Measurements from ENCODE around the gene ELMO1. TPM values are rescaled to one million over a fixed set of nuclear protein-coding genes. Genes with fewer than 3 reads are reported as not detected.

Gene ELMO1
- total RNA-seq, 1 experiment from 2014 or later = not detected

GRCh38 chr7:37344886-37345579 lies 103.6 kb downstream of the ELMO1 start:
- no peak for TF ChIP-seq CTCF (conservative IDR thresholded peaks at IDR 0.05; ENCODE audit: low read depth, low read length)
- intact Hi-C loops (cut with micrococcal nuclease; ENCODE audit: unreplicated experiment) = no loop called here

GRCh38 chr7:37342688-37343471 lies 105.8 kb downstream of the ELMO1 start:
- intact Hi-C loops (cut with micrococcal nuclease; ENCODE audit: unreplicated experiment) = no loop called here
- BruUV-seq (replicated peaks) = no TSS peak

More at GRCh38 chr7:37344886-37345579, 103.6 kb downstream of the ELMO1 start:
- Histone ChIP-seq H3K9me3 (ENCODE audit: low read depth, low read length, poor library complexity, severe bottlenecking) (no peaks in the 10 kb centered on the region), H3K4me1 (ENCODE audit: insufficient read depth, low read length, poor library complexity, severe bottlenecking) (no peaks in the 10 kb centered on the region), H3K27me3 (replicated peaks; ENCODE audit: insufficient read depth, low read depth, low read length, poor library complexity) (no peaks in the 10 kb centered on the region), H3K36me3 (ENCODE audit: insufficient read depth, low read length, poor library complexity, severe bottlenecking) (no peaks in the 10 kb centered on the region), H3K27ac (ENCODE audit: low read depth, low read length, poor library complexity, severe bottlenecking) (no peak overlapping the region), H3K4me3 (ENCODE audit: low read depth, low read length, poor library complexity, severe bottlenecking) (no peak overlapping the region)
- BruUV-seq (replicated peaks) = no TSS peak
- no peak for DNase-seq (ENCODE audit: low spot score)
- POLR2A ChIA-PET (ENCODE audit: low non-redundant PET) = no interaction called here
- CTCF ChIA-PET = no interaction called here

GRCh38 chr7:37342176-37342687 lies 106.4 kb downstream of the ELMO1 start:
- POLR2A ChIA-PET (ENCODE audit: low non-redundant PET) = no interaction called here
- no peak overlapping the region for H3K4me3 ChIP-seq (ENCODE audit: low read depth, low read length, poor library complexity, severe bottlenecking)
- no peak for TF ChIP-seq CTCF (conservative IDR thresholded peaks at IDR 0.05; ENCODE audit: low read depth, low read length)
- no peak for TF ChIP-seq EZH2 (IDR thresholded peaks at IDR 0.05; ENCODE audit: borderline replicate concordance, low read depth, low read length, poor library complexity, severe bottlenecking)
- H3K4me1 ChIP-seq (ENCODE audit: insufficient read depth, low read length, poor library complexity, severe bottlenecking) = no peaks in the 10 kb centered on the region
- DNase-seq (ENCODE audit: low spot score) = no peak
- intact Hi-C loops (cut with micrococcal nuclease; ENCODE audit: unreplicated experiment) = no loop called here
- no peaks in the 10 kb centered on the region for H3K27me3 ChIP-seq (replicated peaks; ENCODE audit: insufficient read depth, low read depth, low read length, poor library complexity)
- CTCF ChIA-PET = no interaction called here
- no peaks in the 10 kb centered on the region for H3K9me3 ChIP-seq (ENCODE audit: low read depth, low read length, poor library complexity, severe bottlenecking)
- no TSS peak for BruUV-seq (replicated peaks)
- H3K27ac ChIP-seq (ENCODE audit: low read depth, low read length, poor library complexity, severe bottlenecking) = no peak overlapping the region
- H3K36me3 ChIP-seq (ENCODE audit: insufficient read depth, low read length, poor library complexity, severe bottlenecking) = no peaks in the 10 kb centered on the region

More at GRCh38 chr7:37342688-37343471, 105.8 kb downstream of the ELMO1 start:
- no peaks in the 10 kb centered on the region for H3K36me3 ChIP-seq (ENCODE audit: insufficient read depth, low read length, poor library complexity, severe bottlenecking)
- no peak overlapping the region for H3K27ac ChIP-seq (ENCODE audit: low read depth, low read length, poor library complexity, severe bottlenecking)
- no peak for TF ChIP-seq EZH2 (IDR thresholded peaks at IDR 0.05; ENCODE audit: borderline replicate concordance, low read depth, low read length, poor library complexity, severe bottlenecking)
- TF ChIP-seq CTCF (conservative IDR thresholded peaks at IDR 0.05; ENCODE audit: low read depth, low read length) = no peak
- no peaks in the 10 kb centered on the region for H3K27me3 ChIP-seq (replicated peaks; ENCODE audit: insufficient read depth, low read depth, low read length, poor library complexity)
- no peaks in the 10 kb centered on the region for H3K4me1 ChIP-seq (ENCODE audit: insufficient read depth, low read length, poor library complexity, severe bottlenecking)
- CTCF ChIA-PET = no interaction called here
- POLR2A ChIA-PET (ENCODE audit: low non-redundant PET) = no interaction called here
- H3K4me3 ChIP-seq (ENCODE audit: low read depth, low read length, poor library complexity, severe bottlenecking) = no peak overlapping the region
- H3K9me3 ChIP-seq (ENCODE audit: low read depth, low read length, poor library complexity, severe bottlenecking) = no peaks in the 10 kb centered on the region
- DNase-seq (ENCODE audit: low spot score) = no peak

All from A673 (cell line).